Measurements from ENCODE around the gene FLVCR2. TPM values are rescaled to one million over a fixed set of nuclear protein-coding genes. Genes with fewer than 3 reads are reported as not detected.

Gene FLVCR2, protein sequence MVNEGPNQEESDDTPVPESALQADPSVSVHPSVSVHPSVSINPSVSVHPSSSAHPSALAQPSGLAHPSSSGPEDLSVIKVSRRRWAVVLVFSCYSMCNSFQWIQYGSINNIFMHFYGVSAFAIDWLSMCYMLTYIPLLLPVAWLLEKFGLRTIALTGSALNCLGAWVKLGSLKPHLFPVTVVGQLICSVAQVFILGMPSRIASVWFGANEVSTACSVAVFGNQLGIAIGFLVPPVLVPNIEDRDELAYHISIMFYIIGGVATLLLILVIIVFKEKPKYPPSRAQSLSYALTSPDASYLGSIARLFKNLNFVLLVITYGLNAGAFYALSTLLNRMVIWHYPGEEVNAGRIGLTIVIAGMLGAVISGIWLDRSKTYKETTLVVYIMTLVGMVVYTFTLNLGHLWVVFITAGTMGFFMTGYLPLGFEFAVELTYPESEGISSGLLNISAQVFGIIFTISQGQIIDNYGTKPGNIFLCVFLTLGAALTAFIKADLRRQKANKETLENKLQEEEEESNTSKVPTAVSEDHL
- total RNA-seq (2014; rRNA removed; shearing (Covaris generic)) (3.1 and 3.3 TPM in 2 replicates), polyA plus RNA-seq (2016; fragmentation: Nextera tagmentation; extraction: Ambion mirVana) (1.4 and 3.4 TPM in 2 replicates)
- long read RNA-seq, partial matches to known transcripts: 0 of 2 reads
- long read RNA-seq, other reads (novel, unspliced or antisense): 2 of 2 reads

DNA sequence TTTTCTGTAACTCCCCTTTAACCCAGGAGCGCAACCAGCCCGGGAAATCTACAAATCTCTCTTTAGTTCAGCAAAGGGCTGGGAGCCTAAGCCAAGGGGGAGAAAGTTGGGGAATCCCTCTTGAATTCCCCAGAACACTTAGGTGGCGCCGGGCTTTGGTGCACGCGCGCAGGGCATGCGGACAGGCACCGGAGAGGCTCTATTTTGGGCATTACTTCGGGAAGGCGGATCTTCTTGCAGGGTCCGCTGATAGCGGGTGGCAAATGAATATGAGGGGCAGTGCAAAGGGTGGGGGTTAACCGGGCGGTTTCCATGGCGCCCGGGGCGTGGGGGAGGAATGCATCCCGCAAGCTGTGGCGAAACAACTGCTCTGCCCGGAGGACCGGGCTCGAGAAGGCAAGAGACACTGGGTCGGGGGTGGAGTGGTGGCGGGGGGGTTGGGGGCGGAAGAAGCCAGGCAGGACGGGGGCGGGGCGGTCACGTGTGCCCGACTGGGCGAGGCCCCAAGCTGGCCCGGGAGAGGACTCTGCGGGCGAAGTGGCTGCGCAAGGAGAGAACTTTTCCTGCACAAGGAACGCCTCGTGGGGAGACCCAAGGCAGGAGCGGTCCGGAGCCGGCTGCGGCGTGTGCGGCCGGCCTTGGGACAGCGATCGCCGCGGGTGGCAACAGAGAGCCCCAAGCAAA, at the start of gene FLVCR2:
TSS of gene FLVCR2 (plus strand) at position 519 of the 684 bp plus-strand sequence. CDS start 353 bp downstream, outside the sequence.
- Histone ChIP-seq H3K27me3 (ENCODE audit: insufficient read depth) (peaks cover 15% of the 10 kb centered on the region), H3F3A (replicated peaks; ENCODE audit: low read depth) (peaks cover 3% of the 10 kb centered on the region; the same call in 1 of the 2 replicates), H2AFZ (peak within 1 kb of the TSS; percentile 97), H4K20me1 (replicated peaks; ENCODE audit: insufficient read depth) (no peaks in the 10 kb centered on the region), H3K4me2 (peak within 1 kb of the TSS; percentile 91), H3K36me3 (ENCODE audit: insufficient read depth) (no peaks in the 10 kb centered on the region), H3K4me3 (peak within 1 kb of the TSS; percentile 93), H3K79me2 (replicated peaks; ENCODE audit: insufficient read depth) (no peaks in the 10 kb centered on the region), H3K27ac (ENCODE audit: low read depth) (peak within 1 kb of the TSS; percentile 61; the same call in 1 of the 2 replicates), H3K4me1 (ENCODE audit: insufficient read depth) (peaks cover 11% of the 10 kb centered on the region; the same call in 1 of the 2 replicates), H3K9me2 (ENCODE audit: insufficient read depth) (no peaks in the 10 kb centered on the region)
- Mint-ChIP-seq H3K9me3 (no peaks in the 10 kb centered on the region), H3K36me3 (ENCODE audit: low read depth) (no peaks in the 10 kb centered on the region), H3K27me3 (ENCODE audit: insufficient read depth, low read depth, poor library complexity) (peaks cover 13% of the 10 kb centered on the region), H3K4me3 (no peak within 1 kb of the TSS; the same call in 1 of the 3 replicates), H3K27ac (peak within 1 kb of the TSS; percentile 81), H3K4me1 (peaks cover 11% of the 10 kb centered on the region)
- peak; percentile 60 for TF ChIP-seq POLR2AphosphoS5 (IDR thresholded peaks at IDR 0.05; ENCODE audit: low read depth)
- TF ChIP-seq CREB1 (CRISPR knock-in tag; IDR thresholded peaks at IDR 0.05; ENCODE audit: low read depth): no peak
- TF ChIP-seq, protein P1, sequence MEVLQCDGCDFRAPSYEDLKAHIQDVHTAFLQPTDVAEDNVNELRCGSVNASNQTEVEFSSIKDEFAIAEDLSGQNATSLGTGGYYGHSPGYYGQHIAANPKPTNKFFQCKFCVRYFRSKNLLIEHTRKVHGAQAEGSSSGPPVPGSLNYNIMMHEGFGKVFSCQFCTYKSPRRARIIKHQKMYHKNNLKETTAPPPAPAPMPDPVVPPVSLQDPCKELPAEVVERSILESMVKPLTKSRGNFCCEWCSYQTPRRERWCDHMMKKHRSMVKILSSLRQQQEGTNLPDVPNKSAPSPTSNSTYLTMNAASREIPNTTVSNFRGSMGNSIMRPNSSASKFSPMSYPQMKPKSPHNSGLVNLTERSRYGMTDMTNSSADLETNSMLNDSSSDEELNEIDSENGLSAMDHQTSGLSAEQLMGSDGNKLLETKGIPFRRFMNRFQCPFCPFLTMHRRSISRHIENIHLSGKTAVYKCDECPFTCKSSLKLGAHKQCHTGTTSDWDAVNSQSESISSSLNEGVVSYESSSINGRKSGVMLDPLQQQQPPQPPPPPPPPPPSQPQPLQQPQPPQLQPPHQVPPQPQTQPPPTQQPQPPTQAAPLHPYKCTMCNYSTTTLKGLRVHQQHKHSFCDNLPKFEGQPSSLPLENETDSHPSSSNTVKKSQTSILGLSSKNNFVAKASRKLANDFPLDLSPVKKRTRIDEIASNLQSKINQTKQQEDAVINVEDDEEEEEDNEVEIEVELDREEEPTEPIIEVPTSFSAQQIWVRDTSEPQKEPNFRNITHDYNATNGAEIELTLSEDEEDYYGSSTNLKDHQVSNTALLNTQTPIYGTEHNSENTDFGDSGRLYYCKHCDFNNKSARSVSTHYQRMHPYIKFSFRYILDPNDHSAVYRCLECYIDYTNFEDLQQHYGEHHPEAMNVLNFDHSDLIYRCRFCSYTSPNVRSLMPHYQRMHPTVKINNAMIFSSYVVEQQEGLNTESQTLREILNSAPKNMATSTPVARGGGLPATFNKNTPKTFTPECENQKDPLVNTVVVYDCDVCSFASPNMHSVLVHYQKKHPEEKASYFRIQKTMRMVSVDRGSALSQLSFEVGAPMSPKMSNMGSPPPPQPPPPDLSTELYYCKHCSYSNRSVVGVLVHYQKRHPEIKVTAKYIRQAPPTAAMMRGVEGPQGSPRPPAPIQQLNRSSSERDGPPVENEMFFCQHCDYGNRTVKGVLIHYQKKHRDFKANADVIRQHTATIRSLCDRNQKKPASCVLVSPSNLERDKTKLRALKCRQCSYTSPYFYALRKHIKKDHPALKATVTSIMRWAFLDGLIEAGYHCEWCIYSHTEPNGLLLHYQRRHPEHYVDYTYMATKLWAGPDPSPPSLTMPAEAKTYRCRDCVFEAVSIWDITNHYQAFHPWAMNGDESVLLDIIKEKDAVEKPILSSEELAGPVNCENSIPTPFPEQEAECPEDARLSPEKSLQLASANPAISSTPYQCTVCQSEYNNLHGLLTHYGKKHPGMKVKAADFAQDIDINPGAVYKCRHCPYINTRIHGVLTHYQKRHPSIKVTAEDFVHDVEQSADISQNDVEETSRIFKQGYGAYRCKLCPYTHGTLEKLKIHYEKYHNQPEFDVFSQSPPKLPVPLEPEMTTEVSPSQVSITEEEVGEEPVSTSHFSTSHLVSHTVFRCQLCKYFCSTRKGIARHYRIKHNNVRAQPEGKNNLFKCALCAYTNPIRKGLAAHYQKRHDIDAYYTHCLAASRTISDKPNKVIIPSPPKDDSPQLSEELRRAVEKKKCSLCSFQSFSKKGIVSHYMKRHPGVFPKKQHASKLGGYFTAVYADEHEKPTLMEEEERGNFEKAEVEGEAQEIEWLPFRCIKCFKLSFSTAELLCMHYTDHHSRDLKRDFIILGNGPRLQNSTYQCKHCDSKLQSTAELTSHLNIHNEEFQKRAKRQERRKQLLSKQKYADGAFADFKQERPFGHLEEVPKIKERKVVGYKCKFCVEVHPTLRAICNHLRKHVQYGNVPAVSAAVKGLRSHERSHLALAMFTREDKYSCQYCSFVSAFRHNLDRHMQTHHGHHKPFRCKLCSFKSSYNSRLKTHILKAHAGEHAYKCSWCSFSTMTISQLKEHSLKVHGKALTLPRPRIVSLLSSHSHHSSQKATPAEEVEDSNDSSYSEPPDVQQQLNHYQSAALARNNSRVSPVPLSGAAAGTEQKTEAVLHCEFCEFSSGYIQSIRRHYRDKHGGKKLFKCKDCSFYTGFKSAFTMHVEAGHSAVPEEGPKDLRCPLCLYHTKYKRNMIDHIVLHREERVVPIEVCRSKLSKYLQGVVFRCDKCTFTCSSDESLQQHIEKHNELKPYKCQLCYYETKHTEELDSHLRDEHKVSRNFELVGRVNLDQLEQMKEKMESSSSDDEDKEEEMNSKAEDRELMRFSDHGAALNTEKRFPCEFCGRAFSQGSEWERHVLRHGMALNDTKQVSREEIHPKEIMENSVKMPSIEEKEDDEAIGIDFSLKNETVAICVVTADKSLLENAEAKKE (CRISPR knock-in tag; IDR thresholded peaks at IDR 0.05): no peak
- TF ChIP-seq, protein P2, sequence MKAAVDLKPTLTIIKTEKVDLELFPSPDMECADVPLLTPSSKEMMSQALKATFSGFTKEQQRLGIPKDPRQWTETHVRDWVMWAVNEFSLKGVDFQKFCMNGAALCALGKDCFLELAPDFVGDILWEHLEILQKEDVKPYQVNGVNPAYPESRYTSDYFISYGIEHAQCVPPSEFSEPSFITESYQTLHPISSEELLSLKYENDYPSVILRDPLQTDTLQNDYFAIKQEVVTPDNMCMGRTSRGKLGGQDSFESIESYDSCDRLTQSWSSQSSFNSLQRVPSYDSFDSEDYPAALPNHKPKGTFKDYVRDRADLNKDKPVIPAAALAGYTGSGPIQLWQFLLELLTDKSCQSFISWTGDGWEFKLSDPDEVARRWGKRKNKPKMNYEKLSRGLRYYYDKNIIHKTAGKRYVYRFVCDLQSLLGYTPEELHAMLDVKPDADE (IDR thresholded peaks at IDR 0.05): no peak
- TF ChIP-seq, protein P3, sequence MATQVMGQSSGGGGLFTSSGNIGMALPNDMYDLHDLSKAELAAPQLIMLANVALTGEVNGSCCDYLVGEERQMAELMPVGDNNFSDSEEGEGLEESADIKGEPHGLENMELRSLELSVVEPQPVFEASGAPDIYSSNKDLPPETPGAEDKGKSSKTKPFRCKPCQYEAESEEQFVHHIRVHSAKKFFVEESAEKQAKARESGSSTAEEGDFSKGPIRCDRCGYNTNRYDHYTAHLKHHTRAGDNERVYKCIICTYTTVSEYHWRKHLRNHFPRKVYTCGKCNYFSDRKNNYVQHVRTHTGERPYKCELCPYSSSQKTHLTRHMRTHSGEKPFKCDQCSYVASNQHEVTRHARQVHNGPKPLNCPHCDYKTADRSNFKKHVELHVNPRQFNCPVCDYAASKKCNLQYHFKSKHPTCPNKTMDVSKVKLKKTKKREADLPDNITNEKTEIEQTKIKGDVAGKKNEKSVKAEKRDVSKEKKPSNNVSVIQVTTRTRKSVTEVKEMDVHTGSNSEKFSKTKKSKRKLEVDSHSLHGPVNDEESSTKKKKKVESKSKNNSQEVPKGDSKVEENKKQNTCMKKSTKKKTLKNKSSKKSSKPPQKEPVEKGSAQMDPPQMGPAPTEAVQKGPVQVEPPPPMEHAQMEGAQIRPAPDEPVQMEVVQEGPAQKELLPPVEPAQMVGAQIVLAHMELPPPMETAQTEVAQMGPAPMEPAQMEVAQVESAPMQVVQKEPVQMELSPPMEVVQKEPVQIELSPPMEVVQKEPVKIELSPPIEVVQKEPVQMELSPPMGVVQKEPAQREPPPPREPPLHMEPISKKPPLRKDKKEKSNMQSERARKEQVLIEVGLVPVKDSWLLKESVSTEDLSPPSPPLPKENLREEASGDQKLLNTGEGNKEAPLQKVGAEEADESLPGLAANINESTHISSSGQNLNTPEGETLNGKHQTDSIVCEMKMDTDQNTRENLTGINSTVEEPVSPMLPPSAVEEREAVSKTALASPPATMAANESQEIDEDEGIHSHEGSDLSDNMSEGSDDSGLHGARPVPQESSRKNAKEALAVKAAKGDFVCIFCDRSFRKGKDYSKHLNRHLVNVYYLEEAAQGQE (IDR thresholded peaks at IDR 0.05; ENCODE audit: unreplicated experiment): no peak
- peak; percentile 76 for DNase-seq (ENCODE audit: low spot score)
- ATAC-seq: peak; percentile 76
